Breast epithelium (tissue), 4 donors: ENCODE results near the gene UBE2O. TPM values are rescaled to one million over a fixed set of nuclear protein-coding genes. Genes with fewer than 3 reads are reported as not detected.
A peak's percentile ranks its signal among the peaks of the same experiment; 100 is the strongest.

Experiments used
- DNase-seq, 2 donors: peaks; one replicate each; pipeline ENCODE4 v3.0.0-alpha.2; 2019; ENCODE audit warnings: low spot score in 2 of 2
- H3K27ac ChIP-seq, 2 donors: fragments of 200-600 bp; sonication (generic) in 1 of 2; one replicate each; pipeline ENCODE4 v1.5.1; 2016 to 2019; ENCODE audit warnings: mild to moderate bottlenecking in 1 of 2
- H3K27me3 ChIP-seq, 2 donors: fragments of 200-600 bp; sonication (generic) in 1 of 2; one replicate each; pipeline versions ENCODE4 v1.5.1 to v1.6.0; 2017 to 2019; ENCODE audit warnings: control low read depth in 1 of 2, mild to moderate bottlenecking in 1 of 2
- H3K36me3 ChIP-seq: fragments of 200-600 bp; one replicate; pipeline ENCODE4 v1.5.1; 2019
- H3K4me1 ChIP-seq, 2 donors: fragments of 200-600 bp; sonication (generic); one replicate each; pipeline ENCODE4 v1.5.1; 2016 to 2019; ENCODE audit warnings: control low read depth in 1 of 2
- H3K4me3 ChIP-seq, 3 donors: fragments of 200-600 bp; sonication (generic); 1 replicate in 2 of 3; 2 replicates in 1 of 3; pipeline ENCODE4 v1.5.1; 2016 to 2019; ENCODE audit warnings: mild to moderate bottlenecking in 3 of 3, moderate library complexity in 2 of 3
- H3K9me3 ChIP-seq, 2 donors: fragments of 200-600 bp; sonication (generic) in 1 of 2; one replicate each; pipeline ENCODE4 v1.5.1; 2016 to 2019; ENCODE audit warnings: control low read depth in 1 of 2
- CTCF ChIP-seq, 3 donors: fragments of 450-650 bp; IDR thresholded peaks; one replicate each; pipeline ENCODE4 v1.5.1; 2016 to 2017; ENCODE audit warnings: antibody characterized with exemption in 3 of 3, mild to moderate bottlenecking in 3 of 3, moderate library complexity in 3 of 3
- POLR2A ChIP-seq: fragments of 450-650 bp; IDR thresholded peaks from one replicate; pipeline ENCODE4 v1.6.1; 2016; ENCODE audit warnings: antibody characterized with exemption, mild to moderate bottlenecking, moderate library complexity
- POLR2AphosphoS5 ChIP-seq, 3 donors: sonication (generic); formaldehyde crosslinking; IDR thresholded peaks; one replicate each; pipeline ENCODE4 v1.6.1; 2017; ENCODE audit warnings: antibody characterized with exemption in 3 of 3
- intact Hi-C: fragments of 100-400 bp; cut with DNase I; formaldehyde crosslinking; loops from one replicate; pipeline ENCODE4 v1.15.1; 2023; ENCODE audit warnings: low total_unique reads
- total RNA-seq, 3 donors: library from RNA; depleted of rRNA; stranded (reverse); fragments of >200 nt; gene quantifications; one replicate each; pipeline ENCODE4 v1.1.0, GENCODE V29; 2016

UBE2O gene
- total RNA-seq, 3 donors from 2014 or later = 17.4 to 22.5 (median 17.7) TPM

- H3K27me3 ChIP-seq = no peaks in the 10 kb centered on the region
- no peak for TF ChIP-seq CTCF (IDR thresholded peaks at IDR 0.05)
- no peak for TF ChIP-seq POLR2AphosphoS5 (IDR thresholded peaks at IDR 0.05)
- no peak for TF ChIP-seq POLR2A
- peak overlapping the region; percentile 49 to 88 for H3K27ac ChIP-seq
- no peaks in the 10 kb centered on the region for H3K36me3 ChIP-seq
- H3K9me3 ChIP-seq = no peaks in the 10 kb centered on the region
- DNase-seq = no peak
- no peak overlapping the region for H3K4me3 ChIP-seq
- peaks cover 7 to 13% of the 10 kb centered on the region in 2 donors for H3K4me1 ChIP-seq
- intact Hi-C loops = loop anchor here (5.0 kb wide), 1 partner anchor 792 kb away; no protein-coding TSS in a partner anchor
Measured at GRCh38 chr17:76379646-76380376, 73.1 kb downstream of the UBE2O start.

GRCh38 chr17:76379275-76379641 lies 73.7 kb downstream of the UBE2O start:
- no peak overlapping the region for H3K4me3 ChIP-seq
- H3K27me3 ChIP-seq = no peaks in the 10 kb centered on the region
- peak overlapping the region; percentile 49 to 50 for H3K27ac ChIP-seq
- no peak for DNase-seq
- H3K36me3 ChIP-seq = no peaks in the 10 kb centered on the region
- H3K9me3 ChIP-seq = no peaks in the 10 kb centered on the region
- TF ChIP-seq CTCF (IDR thresholded peaks at IDR 0.05) = no peak
- no peak for TF ChIP-seq POLR2AphosphoS5 (IDR thresholded peaks at IDR 0.05)
- no peak for TF ChIP-seq POLR2A
- peaks cover 7 to 13% of the 10 kb centered on the region in 2 donors for H3K4me1 ChIP-seq
- intact Hi-C loops = no loop called here

GRCh38 chr17:76378548-76379274 lies 74.2 kb downstream of the UBE2O start:
- no peaks in the 10 kb centered on the region for H3K9me3 ChIP-seq
- peaks cover 7 to 11% of the 10 kb centered on the region in 2 donors for H3K4me1 ChIP-seq
- H3K4me3 ChIP-seq = no peak overlapping the region
- TF ChIP-seq POLR2AphosphoS5 (IDR thresholded peaks at IDR 0.05) (no peak), POLR2A (no peak), CTCF (IDR thresholded peaks at IDR 0.05) (no peak)
- intact Hi-C loops = no loop called here
- H3K27me3 ChIP-seq = no peaks in the 10 kb centered on the region
- no peaks in the 10 kb centered on the region for H3K36me3 ChIP-seq
- DNase-seq = no peak
- H3K27ac ChIP-seq = peak overlapping the region; percentile 38 to 50

GRCh38 chr17:76376318-76377133 lies 76.4 kb downstream of the UBE2O start:
- H3K9me3 ChIP-seq = no peaks in the 10 kb centered on the region
- H3K4me3 ChIP-seq = no peak overlapping the region
- H3K27ac ChIP-seq = peak overlapping the region; percentile 48 to 56
- no peak for DNase-seq
- no peaks in the 10 kb centered on the region for H3K36me3 ChIP-seq
- H3K4me1 ChIP-seq = peaks cover 0 to 7% of the 10 kb centered on the region in 2 donors
- intact Hi-C loops = no loop called here
- TF ChIP-seq POLR2A = no peak
- no peak for TF ChIP-seq CTCF (IDR thresholded peaks at IDR 0.05)
- no peak for TF ChIP-seq POLR2AphosphoS5 (IDR thresholded peaks at IDR 0.05)
- no peaks in the 10 kb centered on the region for H3K27me3 ChIP-seq
